HepG2 (cell line): ENCODE data around the gene UNKL. TPM values are rescaled to one million over a fixed set of nuclear protein-coding genes. Genes with fewer than 3 reads are reported as not detected.

Source experiments
- ATAC-seq: fragments of 200-7000 bp; cut with Tn5 transposase; 3 replicates; pipeline ENCODE4 v1.9.1; 2020; ENCODE audit warnings: mild to moderate bottlenecking, moderate library complexity
- BruUV-seq: library from RNA; stranded (reverse); fragments of 400-500 nt; replicated peaks from 2 replicates; lab custom pipeline; 2021; lab: Mats Ljungman, UMichigan
- CTCF ChIA-PET: fragments of 300-600 bp; formaldehyde crosslinking; extraction: SDS; loops from one replicate; lab custom pipeline; 2021; ENCODE audit warnings: low total read pairs, inconsistent platforms, low intra/inter-chr PET ratio; lab: Yijun Ruan, JAX
- POLR2A ChIA-PET: fragments of 350-600 bp; sonication (Branson Sonifier 250); formaldehyde crosslinking; loops from one replicate; lab custom pipeline; 2020; ENCODE audit warnings: antibody characterized with exemption, inconsistent platforms; lab: Yijun Ruan, JAX
- DNase-seq: peaks from one replicate; pipeline ENCODE4 v3.0.0-alpha.2; 2015; ENCODE audit warnings: low spot score
- FAIRE-seq: peaks from 3 replicates; lab custom pipeline; 2011; peaks lifted over from hg19 to GRCh38; lab: Jason Lieb, UNC
- H2AFZ ChIP-seq: one replicate; pipeline ENCODE4 v1.6.1; 2011; ENCODE audit warnings: low read length, inconsistent platforms
- H3K27ac ChIP-seq: fragments of 300-600 bp; 3 replicates; pipeline ENCODE4 v1.8.0; 2011; ENCODE audit warnings: mixed run types, mild to moderate bottlenecking, mixed read lengths, low read length, inconsistent platforms; ENCODE audit not compliant: insufficient read depth; ENCODE audit errors: extremely low read length
- H3K27me3 ChIP-seq, 2 experiments: fragments of 200-600 bp in 1 of 2; 2 replicates in 1 of 2; 3 replicates in 1 of 2; pipeline versions ENCODE4 v1.6.0 to v1.8.0; 2011; ENCODE audit warnings: low read length in 2 of 2, mild to moderate bottlenecking in 2 of 2, moderate library complexity in 2 of 2, inconsistent platforms in 1 of 2; ENCODE audit not compliant: insufficient read depth in 2 of 2, control insufficient read depth in 1 of 2
- H3K36me3 ChIP-seq, 2 experiments: fragments of 200-600 bp in 1 of 2; replicated peaks in 1 of 2; 2 replicates in 1 of 2; 3 replicates in 1 of 2; pipeline versions ENCODE4 v1.5.1 to v1.8.0; 2011; ENCODE audit warnings: low read length in 2 of 2, inconsistent platforms in 1 of 2; ENCODE audit not compliant: insufficient read depth in 2 of 2, control insufficient read depth in 1 of 2
- H3K4me1 ChIP-seq: 2 replicates; pipeline ENCODE4 v1.5.1; 2012; ENCODE audit warnings: low read length, inconsistent platforms; ENCODE audit not compliant: insufficient read depth
- H3K4me2 ChIP-seq: 2 replicates; pipeline ENCODE4 v1.6.0; 2011; ENCODE audit warnings: low read depth, low read length, inconsistent platforms
- H3K4me3 ChIP-seq, 3 experiments: fragments of 200-600 bp in 1 of 3; sonication (generic), shearing (Covaris generic) in 1 of 3; replicated peaks in 1 of 3; 2 replicates each; pipeline ENCODE4 v1.5.1; 2011 to 2016; ENCODE audit warnings: low read length in 3 of 3, inconsistent platforms in 2 of 3, low read depth in 2 of 3, mild to moderate bottlenecking in 2 of 3, control low read depth in 1 of 3, mixed read lengths in 1 of 3; ENCODE audit not compliant: insufficient read depth in 1 of 3
- H3K79me2 ChIP-seq: one replicate; pipeline ENCODE4 v1.6.1; 2011; ENCODE audit warnings: low read length, inconsistent platforms; ENCODE audit not compliant: insufficient read depth
- H3K9ac ChIP-seq: 2 replicates; pipeline ENCODE4 v1.6.0; 2011; ENCODE audit warnings: mild to moderate bottlenecking, low read depth, low read length, inconsistent platforms; ENCODE audit not compliant: insufficient read depth
- H3K9me3 ChIP-seq: 2 replicates; pipeline ENCODE4 v1.5.1; 2012; ENCODE audit warnings: mild to moderate bottlenecking, low read length
- H4K20me1 ChIP-seq: 2 replicates; pipeline ENCODE4 v1.6.0; 2011; ENCODE audit warnings: inconsistent platforms, mild to moderate bottlenecking, low read length, moderate library complexity; ENCODE audit not compliant: insufficient read depth
- CHD4 ChIP-seq: fragments of 200-600 bp; sonication (generic); IDR thresholded peaks from 2 replicates; pipeline ENCODE4 v1.7.0; 2017; ENCODE audit warnings: mild to moderate bottlenecking, low read length, borderline replicate concordance
- DMAP1 ChIP-seq: IDR thresholded peaks from 2 replicates; pipeline ENCODE4 v1.6.1; 2016
- HDAC1 ChIP-seq: sonication (generic); formaldehyde crosslinking; IDR thresholded peaks from 2 replicates; pipeline ENCODE4 v1.5.1; 2020; ENCODE audit warnings: mild to moderate bottlenecking, missing genetic modification reagents
- MXD4 ChIP-seq: IDR thresholded peaks from 2 replicates; pipeline ENCODE4 v1.6.1; 2016; ENCODE audit warnings: mild to moderate bottlenecking, missing biosample characterization, missing genetic modification reagents
- NFE2L2 ChIP-seq: fragments of 150-350 bp; IDR thresholded peaks from 2 replicates; pipeline ENCODE4 v1.6.1; 2014; ENCODE audit warnings: low read length
- NKX3-1 ChIP-seq: sonication (generic); formaldehyde crosslinking; IDR thresholded peaks from 2 replicates; pipeline ENCODE4 v1.5.0; 2020; ENCODE audit warnings: missing genetic modification reagents
- POLR2A ChIP-seq, 2 experiments: IDR thresholded peaks; 2 replicates each; pipeline ENCODE4 v1.6.1; 2011; ENCODE audit warnings: low read depth in 2 of 2, low read length in 2 of 2, mild to moderate bottlenecking in 1 of 2, moderate library complexity in 1 of 2; ENCODE audit not compliant: insufficient read depth in 1 of 2
- POLR2G ChIP-seq: fragments of 200-400 bp; formaldehyde crosslinking; IDR thresholded peaks from 2 replicates; pipeline ENCODE4 v1.6.1; 2018; ENCODE audit warnings: mild to moderate bottlenecking, low read depth, low read length, moderate library complexity
- PTBP1 ChIP-seq: fragments of 200-400 bp; formaldehyde crosslinking; IDR thresholded peaks from 2 replicates; pipeline ENCODE4 v1.6.1; 2018; ENCODE audit warnings: low read length, low read depth; ENCODE audit not compliant: poor library complexity, severe bottlenecking
- SIX1 ChIP-seq: sonication (generic); formaldehyde crosslinking; IDR thresholded peaks from 2 replicates; pipeline ENCODE4 v1.4.0; 2020; ENCODE audit warnings: missing genetic modification reagents, borderline replicate concordance
- TSC22D2 ChIP-seq: sonication (generic); formaldehyde crosslinking; IDR thresholded peaks from 2 replicates; pipeline ENCODE4 v1.5.1; 2020; ENCODE audit warnings: missing genetic modification reagents, mild to moderate bottlenecking, borderline replicate concordance
- ZKSCAN1 ChIP-seq: fragments of 150-350 bp; IDR thresholded peaks from 2 replicates; pipeline ENCODE4 v1.6.1; 2014; ENCODE audit warnings: low read length
- ZMAT3 ChIP-seq: sonication (generic); formaldehyde crosslinking; conservative IDR thresholded peaks from 2 replicates; pipeline ENCODE4 v1.7.0; 2021; ENCODE audit warnings: missing genetic modification reagents
- ZNF432 ChIP-seq: sonication (generic); formaldehyde crosslinking; IDR thresholded peaks from 2 replicates; pipeline ENCODE4 v1.5.0; 2020; ENCODE audit warnings: missing genetic modification reagents, mild to moderate bottlenecking, borderline replicate concordance
- ZSCAN25 ChIP-seq: sonication (generic); formaldehyde crosslinking; IDR thresholded peaks from 2 replicates; pipeline ENCODE4 v1.8.0; 2022; ENCODE audit warnings: mild to moderate bottlenecking, missing genetic modification reagents
- WGBS: methylation state at CpG from one replicate; pipeline ENCODE4 v1.1.6; 2017; ENCODE audit warnings: low lambda C conversion rate; 5-methylcytosine and 5-hydroxymethylcytosine counted together
- in situ Hi-C: cut with HindIII; loops from 2 replicates; pipeline ENCODE4 v1.10.0; 2017; ENCODE audit warnings: low pct_unique_long_range_greater_than_20kb; ENCODE audit not compliant: extremely low pct_ligation_motif_present
- intact Hi-C: fragments of 100-400 bp; cut with micrococcal nuclease; formaldehyde crosslinking; loops from one replicate; pipeline ENCODE4 v1.10.0; 2022; ENCODE audit not compliant: unreplicated experiment
- polyA plus RNA-seq, 8 experiments: library from polyadenylated mRNA; depleted of rRNA in 3 of 8; stranded (reverse) in 7 of 8; unstranded in 1 of 8; fragments of >200 nt; fragmentation: Illumina TruSeq in 4 of 8; extraction: Trizol in 4 of 8; gene quantifications; 2 replicates each; pipeline versions ENCODE4 v1.2.1 to v1.2.3, GENCODE V29; 2011 to 2016; ENCODE audit warnings: low read depth in 4 of 8, missing spikeins in 1 of 8, mixed read lengths in 1 of 8; ENCODE audit not compliant: insufficient read depth in 1 of 8
- total RNA-seq, 5 experiments: library from RNA; depleted of rRNA; stranded (reverse); fragments of >200 nt; fragmentation: Illumina TruSeq; extraction: Trizol; gene quantifications; 2 replicates each; pipeline ENCODE4 v1.2.3, GENCODE V29; 2016; ENCODE audit warnings: low read depth in 1 of 5
- TF ChIP-seq, protein P1 (sequence below): sonication (generic); formaldehyde crosslinking; conservative IDR thresholded peaks from 2 replicates; pipeline ENCODE4 v1.4.0; 2020; ENCODE audit warnings: missing genetic modification reagents
- TF ChIP-seq, protein P2 (sequence below): IDR thresholded peaks from 2 replicates; pipeline ENCODE4 v1.6.1; 2016
- TF ChIP-seq, protein P3 (sequence below): sonication (generic); formaldehyde crosslinking; IDR thresholded peaks from 2 replicates; pipeline ENCODE4 v1.4.0; 2020; ENCODE audit warnings: mild to moderate bottlenecking, missing genetic modification reagents
- TF ChIP-seq, protein P4 (sequence below): sonication (generic); formaldehyde crosslinking; conservative IDR thresholded peaks from 2 replicates; pipeline ENCODE4 v1.4.0; 2020; ENCODE audit warnings: missing genetic modification reagents

Gene UNKL
- total and polyA plus RNA-seq, 2 of the 13 experiments (the other 11 are each of a cell fraction or from before 2014, with no cell fraction given), result 10.4 to 17.6 TPM

DNA sequence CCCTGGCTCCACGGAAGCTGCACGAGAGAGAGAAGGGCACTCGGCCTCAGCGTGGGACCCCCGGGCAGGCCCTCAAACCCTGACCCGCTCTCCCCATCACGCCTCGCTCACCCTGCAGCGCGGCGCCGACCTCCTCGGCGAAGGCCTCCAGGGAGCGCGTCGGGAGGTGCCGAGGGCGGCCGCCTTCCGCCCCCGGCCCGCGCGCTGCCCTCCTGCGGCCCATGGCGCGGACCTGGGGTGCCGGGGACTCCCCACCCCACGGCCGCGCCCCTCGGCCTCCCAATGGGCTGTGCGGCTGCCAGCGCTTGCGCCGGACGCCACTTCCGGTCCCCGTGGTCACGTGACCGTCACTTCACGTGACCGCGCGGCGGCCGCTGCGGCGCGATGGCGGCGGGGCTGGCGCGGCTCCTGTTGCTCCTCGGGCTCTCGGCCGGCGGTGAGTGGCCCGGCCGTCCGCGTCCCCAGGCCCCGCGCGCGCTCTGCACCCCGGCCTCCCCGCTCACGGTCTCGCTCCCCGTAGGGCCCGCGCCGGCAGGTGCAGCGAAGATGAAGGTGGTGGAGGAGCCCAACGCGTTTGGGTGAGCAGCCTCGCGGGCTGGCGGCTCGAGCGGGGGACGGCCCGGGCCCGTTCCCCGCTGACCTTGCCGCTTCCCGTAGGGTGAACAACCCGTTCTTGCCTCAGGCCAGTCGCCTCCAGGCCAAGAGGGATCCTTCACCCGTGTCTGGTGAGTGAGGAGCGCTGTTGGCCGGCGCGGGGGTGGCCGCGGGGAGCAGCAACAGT, 62.7 kb downstream of the UNKL start, which contains the start of the genes GNPTG and TSR3:
GNPTG (plus strand) TSS at position 350 of the 781 bp plus-strand sequence; CDS start at position 385, 35 bp downstream.
TSR3 (minus strand) TSS at position 297 of the 781 bp plus-strand sequence; CDS start at position 223, 74 bp downstream.
- FAIRE-seq (no peak), DNase-seq (peak; percentile 61), ATAC-seq (peak; percentile 70)
- Histone ChIP-seq H2AFZ (no peak within 1 kb of the TSS), H3K36me3 (peaks cover 6 to 14% of the 10 kb centered on the region in 2 experiments; a peak in 4 of 5 replicates), H3K4me3 (peak within 1 kb of the TSS; percentile 76 to 92 (median 91)), H4K20me1 (0 out of 2 replicates have a peak, but pooled peaks cover 2% of the 10 kb centered on the region), H3K4me1 (peaks cover 30% of the 10 kb centered on the region), H3K27ac (peak within 1 kb of the TSS; percentile 40), H3K9ac (peak within 1 kb of the TSS; percentile 85), H3K9me3 (no peaks in the 10 kb centered on the region), H3K4me2 (peak within 1 kb of the TSS; percentile 98), H3K27me3 (no peaks in the 10 kb centered on the region; a peak in 1 of 5 replicates), H3K79me2 (peaks cover 54% of the 10 kb centered on the region)
- ChIA-PET POLR2A (no interaction called here), CTCF (no interaction called here)
- WGBS, result 9% methylated on average over 9 of the region's 98 CpGs
- in situ Hi-C loops, result no loop called here
- intact Hi-C loops, result no loop called here
- no TSS peak for BruUV-seq
- no peak for TF ChIP-seq SIX1 (CRISPR knock-in tag)
- TF ChIP-seq ZKSCAN1, result 0 out of 2 replicates have a peak, but pooled peaks have one; percentile 21
- TF ChIP-seq POLR2G, result peak; percentile 76
- no peak for TF ChIP-seq PTBP1
- TF ChIP-seq CHD4, result no peak
- TF ChIP-seq, protein P1, sequence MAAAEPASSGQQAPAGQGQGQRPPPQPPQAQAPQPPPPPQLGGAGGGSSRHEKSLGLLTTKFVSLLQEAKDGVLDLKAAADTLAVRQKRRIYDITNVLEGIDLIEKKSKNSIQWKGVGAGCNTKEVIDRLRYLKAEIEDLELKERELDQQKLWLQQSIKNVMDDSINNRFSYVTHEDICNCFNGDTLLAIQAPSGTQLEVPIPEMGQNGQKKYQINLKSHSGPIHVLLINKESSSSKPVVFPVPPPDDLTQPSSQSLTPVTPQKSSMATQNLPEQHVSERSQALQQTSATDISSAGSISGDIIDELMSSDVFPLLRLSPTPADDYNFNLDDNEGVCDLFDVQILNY (CRISPR knock-in tag), result peak; percentile 74; the same call in 1 of the 2 replicates
- TF ChIP-seq, protein P2, sequence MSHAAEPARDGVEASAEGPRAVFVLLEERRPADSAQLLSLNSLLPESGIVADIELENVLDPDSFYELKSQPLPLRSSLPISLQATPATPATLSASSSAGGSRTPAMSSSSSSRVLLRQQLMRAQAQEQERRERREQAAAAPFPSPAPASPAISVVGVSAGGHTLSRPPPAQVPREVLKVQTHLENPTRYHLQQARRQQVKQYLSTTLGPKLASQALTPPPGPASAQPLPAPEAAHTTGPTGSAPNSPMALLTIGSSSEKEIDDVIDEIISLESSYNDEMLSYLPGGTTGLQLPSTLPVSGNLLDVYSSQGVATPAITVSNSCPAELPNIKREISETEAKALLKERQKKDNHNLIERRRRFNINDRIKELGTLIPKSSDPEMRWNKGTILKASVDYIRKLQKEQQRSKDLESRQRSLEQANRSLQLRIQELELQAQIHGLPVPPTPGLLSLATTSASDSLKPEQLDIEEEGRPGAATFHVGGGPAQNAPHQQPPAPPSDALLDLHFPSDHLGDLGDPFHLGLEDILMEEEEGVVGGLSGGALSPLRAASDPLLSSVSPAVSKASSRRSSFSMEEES (CRISPR knock-in tag), result peak; percentile 74
- peak; percentile 58 to 71 for TF ChIP-seq POLR2A (IDR thresholded peaks at IDR 0.05; ENCODE audit: insufficient read depth in 1 of 2, low read depth in 2 of 2, low read length in 2 of 2)
- TF ChIP-seq ZNF432 (CRISPR knock-in tag), result no peak
- TF ChIP-seq DMAP1 (CRISPR knock-in tag), result no peak
- peak; percentile 26; the same call in 1 of the 2 replicates for TF ChIP-seq TSC22D2 (CRISPR knock-in tag)
- TF ChIP-seq HDAC1 (CRISPR knock-in tag), result peak; percentile 99
- TF ChIP-seq, protein P3, sequence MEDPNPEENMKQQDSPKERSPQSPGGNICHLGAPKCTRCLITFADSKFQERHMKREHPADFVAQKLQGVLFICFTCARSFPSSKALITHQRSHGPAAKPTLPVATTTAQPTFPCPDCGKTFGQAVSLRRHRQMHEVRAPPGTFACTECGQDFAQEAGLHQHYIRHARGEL (CRISPR knock-in tag), result no peak
- TF ChIP-seq, protein P4, sequence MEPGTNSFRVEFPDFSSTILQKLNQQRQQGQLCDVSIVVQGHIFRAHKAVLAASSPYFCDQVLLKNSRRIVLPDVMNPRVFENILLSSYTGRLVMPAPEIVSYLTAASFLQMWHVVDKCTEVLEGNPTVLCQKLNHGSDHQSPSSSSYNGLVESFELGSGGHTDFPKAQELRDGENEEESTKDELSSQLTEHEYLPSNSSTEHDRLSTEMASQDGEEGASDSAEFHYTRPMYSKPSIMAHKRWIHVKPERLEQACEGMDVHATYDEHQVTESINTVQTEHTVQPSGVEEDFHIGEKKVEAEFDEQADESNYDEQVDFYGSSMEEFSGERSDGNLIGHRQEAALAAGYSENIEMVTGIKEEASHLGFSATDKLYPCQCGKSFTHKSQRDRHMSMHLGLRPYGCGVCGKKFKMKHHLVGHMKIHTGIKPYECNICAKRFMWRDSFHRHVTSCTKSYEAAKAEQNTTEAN (CRISPR knock-in tag), result peak; percentile 58; the same call in 1 of the 2 replicates
- no peak for TF ChIP-seq ZSCAN25 (CRISPR knock-in tag)
- TF ChIP-seq MXD4 (CRISPR knock-in tag), result peak; percentile 36; the same call in 1 of the 2 replicates
- TF ChIP-seq ZMAT3 (CRISPR knock-in tag), result peak; percentile 60; the same call in 1 of the 2 replicates
- no peak for TF ChIP-seq NFE2L2
- TF ChIP-seq NKX3-1 (CRISPR knock-in tag), result no peak
